Dermis blood vessel endothelial cell (primary cell): ENCODE measurements around the gene CNNM3. TPM values are rescaled to one million over a fixed set of nuclear protein-coding genes. Genes with fewer than 3 reads are reported as not detected.
"Not testable (repeated sequence)": the region's sequence is repeated elsewhere in the genome, so short reads cannot be mapped to it uniquely, and the experiment has no call there.

Experiments used
- DNase-seq: peaks from one replicate; pipeline ENCODE4 v3.0.0; 2010
- total RNA-seq: library from RNA; depleted of rRNA; stranded (reverse); fragments of >200 nt; gene quantifications from 2 replicates; pipeline ENCODE4 v1.2.3, GENCODE V29; 2014

The CNNM3 gene
- total RNA-seq, 1 donor from 2014 or later = 14.0 TPM

- DNase-seq = no peak
These were observed 25.8 kb downstream of the CNNM3 start for GRCh38 chr2:96841701-96842495.

- no peak for DNase-seq
These were observed 26.5 kb downstream of the CNNM3 start for GRCh38 chr2:96842600-96842999.

GRCh38 chr2:96843538-96844268, 27.6 kb downstream of the CNNM3 start, which contains the start of gene ANKRD23:
Gene ANKRD23 (minus strand): TSS chr2:96844021. CDS start chr2:96843992, 29 bp downstream.
- DNase-seq = no peak

- no peak for DNase-seq
These were observed 28.3 kb downstream of the CNNM3 start for GRCh38 chr2:96844405-96844808.

GRCh38 chr2:96846825-96847224, 30.8 kb downstream of the CNNM3 start:
- DNase-seq = no peak

- DNase-seq = no peak
These were observed 31.5 kb downstream of the CNNM3 start for GRCh38 chr2:96847586-96847985.

- DNase-seq = no peak
These were observed 32.2 kb downstream of the CNNM3 start for GRCh38 chr2:96848264-96848663.

GRCh38 chr2:96852667-96853066, 36.6 kb downstream of the CNNM3 start:
- no peak for DNase-seq

GRCh38 chr2:96853321-96853720, 37.3 kb downstream of the CNNM3 start:
- no peak for DNase-seq

- DNase-seq = peak; percentile 39
These were observed 41.0 kb downstream of the CNNM3 start for GRCh38 chr2:96856776-96857666.

GRCh38 chr2:96857667-96858372, 41.8 kb downstream of the CNNM3 start, which contains the start of gene ANKRD39:
Gene ANKRD39 (minus strand): TSS chr2:96858016. CDS start chr2:96857987, 29 bp downstream.
- peak; percentile 99 for DNase-seq

GRCh38 chr2:96859099-96859649, 43.1 kb downstream of the CNNM3 start:
- DNase-seq = no peak

GRCh38 chr2:96859681-96860064, 43.6 kb downstream of the CNNM3 start:
- no peak for DNase-seq

- DNase-seq = no peak
These were observed 44.3 kb downstream of the CNNM3 start for GRCh38 chr2:96860065-96861029.

- no peak for DNase-seq
These were observed 45.0 kb downstream of the CNNM3 start for GRCh38 chr2:96861074-96861473.

GRCh38 chr2:96863056-96863455, 47.0 kb downstream of the CNNM3 start:
- DNase-seq = not testable (repeated sequence)

GRCh38 chr2:96863575-96864342, 47.7 kb downstream of the CNNM3 start:
- DNase-seq = no peak

GRCh38 chr2:96864343-96865091, 48.4 kb downstream of the CNNM3 start:
- no peak for DNase-seq

GRCh38 chr2:96865654-96866053, 49.6 kb downstream of the CNNM3 start:
- no peak for DNase-seq
